ENCODE data around the gene METAP2.

METAP2 gene

GRCh38 chr12:95538006-95538405 lies 64.1 kb downstream of the METAP2 start:
- no peak for DNase-seq (ENCODE audit: low spot score in 2 of 2)
- H3K4me1 ChIP-seq: peaks cover 7% of the 10 kb centered on the region; the same call in 1 of the 2 replicates
- no peak overlapping the region for H3K4me3 ChIP-seq
- no peaks in the 10 kb centered on the region for H3K9me3 ChIP-seq
- H3K36me3 ChIP-seq (replicated peaks): no peaks in the 10 kb centered on the region
- H3K27me3 ChIP-seq (ENCODE audit: low read depth): peaks cover 26% of the 10 kb centered on the region
- in situ Hi-C loops (cut with MboI; ENCODE audit: low sequenced_read_pairs): loop anchor here (25.0 kb wide), 1 partner anchor 1001 kb away; no protein-coding TSS in a partner anchor

- H3K36me3 ChIP-seq (replicated peaks): no peaks in the 10 kb centered on the region
- in situ Hi-C loops (cut with MboI; ENCODE audit: low sequenced_read_pairs): loop anchor here (25.0 kb wide), 1 partner anchor 1001 kb away; no protein-coding TSS in a partner anchor
- H3K9me3 ChIP-seq: no peaks in the 10 kb centered on the region
- peak in 1 of 2 experiments; percentile 39 for DNase-seq (ENCODE audit: low spot score in 2 of 2)
- peaks cover 19% of the 10 kb centered on the region for H3K27me3 ChIP-seq (ENCODE audit: low read depth)
- H3K4me3 ChIP-seq: no peak overlapping the region
- H3K4me1 ChIP-seq: peaks cover 7% of the 10 kb centered on the region; the same call in 1 of the 2 replicates
Observed at GRCh38 chr12:95538656-95539055, 64.7 kb downstream of the METAP2 start.

GRCh38 chr12:95541436-95541835 lies 67.5 kb downstream of the METAP2 start:
- Histone ChIP-seq H3K4me3 (no peak overlapping the region), H3K27me3 (ENCODE audit: low read depth) (peaks cover 20% of the 10 kb centered on the region), H3K36me3 (replicated peaks) (no peaks in the 10 kb centered on the region), H3K4me1 (peaks cover 20% of the 10 kb centered on the region), H3K9me3 (no peaks in the 10 kb centered on the region)
- no peak for DNase-seq (ENCODE audit: low spot score in 2 of 2)
- in situ Hi-C loops (cut with MboI; ENCODE audit: low sequenced_read_pairs): loop anchor here (25.0 kb wide), 1 partner anchor 1004 kb away; no protein-coding TSS in a partner anchor

- Histone ChIP-seq H3K27me3 (ENCODE audit: low read depth) (peaks cover 23% of the 10 kb centered on the region), H3K4me3 (no peak overlapping the region), H3K9me3 (peaks cover 3% of the 10 kb centered on the region), H3K4me1 (peaks cover 17% of the 10 kb centered on the region), H3K36me3 (replicated peaks) (no peaks in the 10 kb centered on the region)
- in situ Hi-C loops (cut with MboI; ENCODE audit: low sequenced_read_pairs): loop anchor here (25.0 kb wide), 1 partner anchor 1006 kb away; no protein-coding TSS in a partner anchor
- no peak for DNase-seq (ENCODE audit: low spot score in 2 of 2)
Observed at GRCh38 chr12:95543305-95543704, 69.4 kb downstream of the METAP2 start.

GRCh38 chr12:95544756-95545155 lies 70.8 kb downstream of the METAP2 start:
- Histone ChIP-seq H3K9me3 (peaks cover 6% of the 10 kb centered on the region), H3K4me3 (no peak overlapping the region)
- in situ Hi-C loops (cut with MboI; ENCODE audit: low sequenced_read_pairs): loop anchor here (25.0 kb wide), 1 partner anchor 1007 kb away; no protein-coding TSS in a partner anchor

GRCh38 chr12:95545303-95545702 lies 71.4 kb downstream of the METAP2 start:
- DNase-seq (ENCODE audit: low spot score in 2 of 2): no peak
- H3K27me3 ChIP-seq (ENCODE audit: low read depth): peaks cover 15% of the 10 kb centered on the region
- H3K4me1 ChIP-seq: peaks cover 15% of the 10 kb centered on the region
- no peak overlapping the region for H3K4me3 ChIP-seq
- in situ Hi-C loops (cut with MboI; ENCODE audit: low sequenced_read_pairs): loop anchor here (25.0 kb wide), 1 partner anchor 1008 kb away; no protein-coding TSS in a partner anchor
- H3K9me3 ChIP-seq: peaks cover 6% of the 10 kb centered on the region
- no peaks in the 10 kb centered on the region for H3K36me3 ChIP-seq (replicated peaks)

More at GRCh38 chr12:95544756-95545155, 70.8 kb downstream of the METAP2 start:
- Histone ChIP-seq H3K27me3 (ENCODE audit: low read depth) (peaks cover 19% of the 10 kb centered on the region), H3K36me3 (replicated peaks) (no peaks in the 10 kb centered on the region), H3K4me1 (peaks cover 15% of the 10 kb centered on the region)
- DNase-seq (ENCODE audit: low spot score in 2 of 2): no peak

- DNase-seq (ENCODE audit: low spot score in 2 of 2): peak; percentile 47 to 90
- Histone ChIP-seq H3K4me1 (peaks cover 21% of the 10 kb centered on the region), H3K27me3 (ENCODE audit: low read depth) (peaks cover 15% of the 10 kb centered on the region), H3K9me3 (peaks cover 6% of the 10 kb centered on the region), H3K36me3 (replicated peaks) (no peaks in the 10 kb centered on the region), H3K4me3 (no peak overlapping the region)
- in situ Hi-C loops (cut with MboI; ENCODE audit: low sequenced_read_pairs): loop anchor here (25.0 kb wide), 1 partner anchor 1009 kb away; no protein-coding TSS in a partner anchor
Observed at GRCh38 chr12:95545731-95546490, 72.0 kb downstream of the METAP2 start.

- no peaks in the 10 kb centered on the region for H3K36me3 ChIP-seq (replicated peaks)
- peaks cover 15% of the 10 kb centered on the region for H3K27me3 ChIP-seq (ENCODE audit: low read depth)
- peaks cover 26% of the 10 kb centered on the region for H3K4me1 ChIP-seq
- no peak for DNase-seq (ENCODE audit: low spot score in 2 of 2)
- peaks cover 6% of the 10 kb centered on the region for H3K9me3 ChIP-seq
- in situ Hi-C loops (cut with MboI; ENCODE audit: low sequenced_read_pairs): loop anchor here (25.0 kb wide), 1 partner anchor 1009 kb away; no protein-coding TSS in a partner anchor
- no peak overlapping the region for H3K4me3 ChIP-seq
Observed at GRCh38 chr12:95546491-95546813, 72.5 kb downstream of the METAP2 start.

- in situ Hi-C loops (cut with MboI; ENCODE audit: low sequenced_read_pairs): loop anchor here (25.0 kb wide), 1 partner anchor 1010 kb away; no protein-coding TSS in a partner anchor
- peaks cover 6% of the 10 kb centered on the region for H3K9me3 ChIP-seq
- peaks cover 10% of the 10 kb centered on the region for H3K27me3 ChIP-seq (ENCODE audit: low read depth)
- H3K36me3 ChIP-seq (replicated peaks): no peaks in the 10 kb centered on the region
- H3K4me3 ChIP-seq: no peak overlapping the region
- peaks cover 30% of the 10 kb centered on the region for H3K4me1 ChIP-seq
- no peak for DNase-seq (ENCODE audit: low spot score in 2 of 2)
Observed at GRCh38 chr12:95547522-95548055, 73.6 kb downstream of the METAP2 start.

- Histone ChIP-seq H3K9me3 (peaks cover 6% of the 10 kb centered on the region), H3K4me3 (no peak overlapping the region), H3K27me3 (ENCODE audit: low read depth) (peaks cover 10% of the 10 kb centered on the region), H3K36me3 (replicated peaks) (no peaks in the 10 kb centered on the region), H3K4me1 (peaks cover 30% of the 10 kb centered on the region)
- in situ Hi-C loops (cut with MboI; ENCODE audit: low sequenced_read_pairs): loop anchor here (25.0 kb wide), 1 partner anchor 1011 kb away; no protein-coding TSS in a partner anchor
- DNase-seq (ENCODE audit: low spot score in 2 of 2): no peak
Observed at GRCh38 chr12:95548056-95548538, 74.1 kb downstream of the METAP2 start.

GRCh38 chr12:95548539-95549391 lies 74.8 kb downstream of the METAP2 start:
- peaks cover 6% of the 10 kb centered on the region for H3K9me3 ChIP-seq
- in situ Hi-C loops (cut with MboI; ENCODE audit: low sequenced_read_pairs): loop anchor here (25.0 kb wide), 1 partner anchor 1011 kb away; no protein-coding TSS in a partner anchor
- no peak overlapping the region for H3K4me3 ChIP-seq
- H3K36me3 ChIP-seq (replicated peaks): no peaks in the 10 kb centered on the region
- H3K27me3 ChIP-seq (ENCODE audit: low read depth): peaks cover 10% of the 10 kb centered on the region
- no peak for DNase-seq (ENCODE audit: low spot score in 2 of 2)
- H3K4me1 ChIP-seq: peaks cover 30% of the 10 kb centered on the region

GRCh38 chr12:95549392-95550084 lies 75.6 kb downstream of the METAP2 start:
- Histone ChIP-seq H3K4me1 (peaks cover 30% of the 10 kb centered on the region), H3K9me3 (peaks cover 6% of the 10 kb centered on the region), H3K4me3 (no peak overlapping the region), H3K27me3 (ENCODE audit: low read depth) (peaks cover 10% of the 10 kb centered on the region), H3K36me3 (replicated peaks) (no peaks in the 10 kb centered on the region)
- in situ Hi-C loops (cut with MboI; ENCODE audit: low sequenced_read_pairs): loop anchor here (25.0 kb wide), 1 partner anchor 1012 kb away; no protein-coding TSS in a partner anchor
- DNase-seq (ENCODE audit: low spot score in 2 of 2): no peak

All from HAP-1 (cell line).